Muscle layer of duodenum (tissue), 2 donors: Measurements from ENCODE around the gene FERMT1.

Experiments
- H3K27ac ChIP-seq: one replicate; pipeline ENCODE4 v1.7.0; 2013; ENCODE audit warnings: mild to moderate bottlenecking, low read length
- H3K27me3 ChIP-seq: one replicate; pipeline ENCODE4 v1.7.0; 2013; ENCODE audit warnings: low read depth, mild to moderate bottlenecking, control low read depth, low read length
- H3K36me3 ChIP-seq, 2 donors: one replicate each; pipeline ENCODE4 v1.7.0; 2013; ENCODE audit warnings: low read length in 2 of 2, control low read depth in 1 of 2, mild to moderate bottlenecking in 1 of 2; ENCODE audit not compliant: insufficient read depth in 2 of 2, control insufficient read depth in 1 of 2
- H3K4me1 ChIP-seq, 2 donors: one replicate each; pipeline ENCODE4 v1.7.0; 2013; ENCODE audit warnings: low read length in 2 of 2, mild to moderate bottlenecking in 2 of 2, control low read depth in 1 of 2, moderate library complexity in 1 of 2; ENCODE audit not compliant: insufficient read depth in 2 of 2, control insufficient read depth in 1 of 2
- H3K4me3 ChIP-seq, 2 donors: one replicate each; pipeline ENCODE4 v1.7.0; 2013; ENCODE audit warnings: low read length in 2 of 2, low read depth in 1 of 2, mild to moderate bottlenecking in 1 of 2
- H3K9me3 ChIP-seq, 2 donors: one replicate each; pipeline ENCODE4 v1.7.0; 2013; ENCODE audit warnings: low read length in 2 of 2, control low read depth in 1 of 2, mild to moderate bottlenecking in 1 of 2; ENCODE audit not compliant: control insufficient read depth in 1 of 2
- donor health status: healthy.

FERMT1 gene

GRCh38 chr20:6122873-6123648 lies at the start of gene FERMT1:
Gene FERMT1 (minus strand): TSS chr20:6123030. CDS start chr20:6119554, 3,476 bp downstream.
- Histone ChIP-seq H3K27me3 (peaks cover 4% of the 10 kb centered on the region), H3K27ac (peak within 1 kb of the TSS; percentile 75), H3K9me3 (no peaks in the 10 kb centered on the region), H3K36me3 (no peaks in the 10 kb centered on the region), H3K4me3 (peak within 1 kb of the TSS; percentile 77 to 89), H3K4me1 (peaks cover 0 to 20% of the 10 kb centered on the region in 2 donors)

DNA sequence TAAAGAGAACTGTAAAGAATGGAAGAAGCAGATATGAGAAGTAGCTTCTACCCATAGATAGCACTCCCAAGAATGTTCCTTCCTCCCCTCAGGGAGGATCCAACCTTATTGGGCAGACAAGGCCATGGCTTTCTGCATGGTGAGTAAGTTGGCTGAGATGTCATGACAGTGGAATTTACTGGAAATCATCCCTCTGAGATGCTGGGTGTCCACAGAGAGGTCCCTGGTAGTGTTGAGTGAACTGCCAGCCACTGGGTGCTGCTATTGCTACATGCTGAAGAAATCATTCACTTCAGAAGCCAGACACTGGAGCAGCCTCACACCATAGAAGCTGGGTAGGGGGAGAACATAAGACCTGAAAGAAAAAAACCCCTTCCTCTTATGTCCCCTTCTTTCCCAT lies 46.4 kb upstream of the FERMT1 start:
- H3K4me3 ChIP-seq: no peak overlapping the region
- no peaks in the 10 kb centered on the region for H3K27me3 ChIP-seq
- no peak overlapping the region for H3K27ac ChIP-seq
- peaks cover 0 to 5% of the 10 kb centered on the region in 2 donors for H3K9me3 ChIP-seq
- no peaks in the 10 kb centered on the region for H3K4me1 ChIP-seq
- no peaks in the 10 kb centered on the region for H3K36me3 ChIP-seq

DNA sequence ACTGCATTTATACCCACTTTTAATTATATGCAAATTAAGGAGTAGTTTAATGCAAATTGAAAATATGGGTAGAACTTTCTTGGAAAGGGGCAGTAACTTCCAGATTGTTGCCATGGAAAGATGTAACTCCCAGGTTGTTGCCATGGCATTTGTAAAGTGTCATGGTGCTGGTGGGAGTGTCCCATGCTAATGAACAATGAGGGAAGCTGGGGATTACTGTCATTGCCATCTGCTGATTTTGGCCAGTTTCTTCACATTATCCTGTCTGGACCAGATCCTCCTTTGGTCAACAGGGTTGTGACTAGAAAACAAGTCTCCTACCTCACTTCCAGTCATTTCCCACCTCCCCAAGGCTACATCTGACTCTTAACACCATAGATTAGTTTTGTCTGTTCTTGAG lies 45.4 kb upstream of the FERMT1 start:
- no peak overlapping the region for H3K27ac ChIP-seq
- no peak overlapping the region for H3K4me3 ChIP-seq
- no peaks in the 10 kb centered on the region for H3K27me3 ChIP-seq
- H3K9me3 ChIP-seq: peaks cover 0 to 5% of the 10 kb centered on the region in 2 donors
- no peaks in the 10 kb centered on the region for H3K4me1 ChIP-seq
- H3K36me3 ChIP-seq: no peaks in the 10 kb centered on the region

GRCh38 chr20:6165346-6165745 lies 42.5 kb upstream of the FERMT1 start:
- no peaks in the 10 kb centered on the region for H3K36me3 ChIP-seq
- H3K9me3 ChIP-seq: no peaks in the 10 kb centered on the region
- no peak overlapping the region for H3K27ac ChIP-seq
- no peaks in the 10 kb centered on the region for H3K27me3 ChIP-seq
- peaks cover 0 to 7% of the 10 kb centered on the region in 2 donors for H3K4me1 ChIP-seq
- no peak overlapping the region for H3K4me3 ChIP-seq

GRCh38 chr20:6164421-6165341 lies 41.9 kb upstream of the FERMT1 start:
- no peak overlapping the region for H3K27ac ChIP-seq
- H3K36me3 ChIP-seq: no peaks in the 10 kb centered on the region
- H3K4me3 ChIP-seq: no peak overlapping the region
- H3K27me3 ChIP-seq: no peaks in the 10 kb centered on the region
- H3K9me3 ChIP-seq: no peaks in the 10 kb centered on the region
- peaks cover 0 to 7% of the 10 kb centered on the region in 2 donors for H3K4me1 ChIP-seq

GRCh38 chr20:6160736-6161135 lies 37.9 kb upstream of the FERMT1 start:
- H3K36me3 ChIP-seq: no peaks in the 10 kb centered on the region
- peaks cover 0 to 7% of the 10 kb centered on the region in 2 donors for H3K4me1 ChIP-seq
- peaks cover 0 to 18% of the 10 kb centered on the region in 2 donors for H3K9me3 ChIP-seq
- H3K4me3 ChIP-seq: no peak overlapping the region
- no peaks in the 10 kb centered on the region for H3K27me3 ChIP-seq
- H3K27ac ChIP-seq: no peak overlapping the region

DNA sequence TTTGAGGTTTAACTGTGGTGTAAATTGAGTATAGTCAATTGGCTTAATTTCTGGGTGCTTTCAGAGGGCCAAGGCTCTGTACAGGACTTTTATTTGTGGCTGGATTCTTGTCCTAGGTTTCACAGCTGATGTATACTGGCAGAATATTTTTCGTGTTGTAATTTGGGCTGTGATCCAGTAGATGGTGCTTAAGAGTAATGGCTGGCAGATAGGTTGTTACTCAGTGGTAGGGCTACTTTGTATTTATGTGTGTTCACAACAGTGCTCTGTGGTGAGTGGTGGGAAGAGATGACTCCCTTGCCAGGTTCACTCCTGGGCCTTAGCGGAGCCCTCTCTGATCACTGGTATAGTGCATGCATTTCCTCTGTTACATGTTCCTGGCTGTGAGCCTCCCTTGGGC lies 34.5 kb upstream of the FERMT1 start:
- Histone ChIP-seq H3K27me3 (no peaks in the 10 kb centered on the region), H3K9me3 (peaks cover 0 to 18% of the 10 kb centered on the region in 2 donors), H3K4me1 (peaks cover 0 to 6% of the 10 kb centered on the region in 2 donors), H3K4me3 (no peak overlapping the region), H3K27ac (no peak overlapping the region), H3K36me3 (no peaks in the 10 kb centered on the region)

DNA sequence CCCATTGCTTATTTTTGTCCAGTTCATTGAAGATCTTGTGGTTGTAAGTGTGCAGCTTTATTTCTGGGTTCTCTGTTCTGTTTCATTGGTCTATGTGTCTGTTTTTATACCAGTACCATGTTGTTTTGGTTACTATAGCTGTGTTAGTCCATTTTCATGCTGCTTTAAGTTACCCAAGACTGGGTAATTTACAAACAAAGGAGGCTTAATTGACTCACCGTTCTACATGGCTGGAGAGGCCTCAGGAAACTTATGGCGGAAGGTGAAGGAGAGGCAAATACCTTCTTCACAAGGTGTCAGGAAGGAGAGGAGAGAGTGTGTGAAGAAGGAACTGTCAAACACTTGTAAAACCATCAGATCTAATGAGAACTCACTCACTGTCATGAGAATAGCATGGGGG lies 29.9 kb upstream of the FERMT1 start:
- Histone ChIP-seq H3K27me3 (no peaks in the 10 kb centered on the region), H3K4me3 (no peak overlapping the region), H3K36me3 (no peaks in the 10 kb centered on the region), H3K4me1 (no peaks in the 10 kb centered on the region), H3K9me3 (peaks cover 0 to 23% of the 10 kb centered on the region in 2 donors), H3K27ac (no peak overlapping the region)

- no peaks in the 10 kb centered on the region for H3K27me3 ChIP-seq
- H3K36me3 ChIP-seq: no peaks in the 10 kb centered on the region
Measured at GRCh38 chr20:6148073-6148472, 25.2 kb upstream of the FERMT1 start.

GRCh38 chr20:6142348-6142993 lies 19.6 kb upstream of the FERMT1 start:
- H3K27ac ChIP-seq: no peak overlapping the region
- H3K36me3 ChIP-seq: no peaks in the 10 kb centered on the region
- no peak overlapping the region for H3K4me3 ChIP-seq

More at GRCh38 chr20:6148073-6148472, 25.2 kb upstream of the FERMT1 start:
- no peaks in the 10 kb centered on the region for H3K4me1 ChIP-seq
- peaks cover 0 to 13% of the 10 kb centered on the region in 2 donors for H3K9me3 ChIP-seq
- no peak overlapping the region for H3K4me3 ChIP-seq
- H3K27ac ChIP-seq: no peak overlapping the region

DNA sequence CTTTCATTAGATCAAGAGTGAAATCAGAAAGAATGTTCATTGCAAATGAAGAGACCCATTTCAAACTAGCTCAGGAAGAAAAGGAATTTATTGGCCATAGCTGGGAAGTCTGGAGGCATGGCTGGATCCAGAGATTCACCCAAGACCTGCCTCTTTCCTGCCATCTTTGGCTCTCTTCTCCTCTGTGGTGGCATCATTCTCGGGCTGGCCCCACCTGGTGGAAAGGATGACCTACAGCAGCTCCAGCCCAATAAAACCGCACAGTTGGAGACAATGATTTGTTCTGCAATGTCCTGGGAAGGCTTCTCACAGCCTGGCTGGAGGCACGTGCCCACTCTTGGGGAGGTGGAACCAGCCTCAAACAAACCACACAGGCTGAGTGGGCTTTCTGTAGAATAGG lies 18.1 kb upstream of the FERMT1 start:
- Histone ChIP-seq H3K4me1 (no peaks in the 10 kb centered on the region), H3K27ac (no peak overlapping the region), H3K4me3 (no peak overlapping the region), H3K27me3 (no peaks in the 10 kb centered on the region), H3K36me3 (no peaks in the 10 kb centered on the region), H3K9me3 (peaks cover 0 to 6% of the 10 kb centered on the region in 2 donors)

More at GRCh38 chr20:6142348-6142993, 19.6 kb upstream of the FERMT1 start:
- H3K27me3 ChIP-seq: no peaks in the 10 kb centered on the region
- H3K4me1 ChIP-seq: no peaks in the 10 kb centered on the region
- peaks cover 0 to 8% of the 10 kb centered on the region in 2 donors for H3K9me3 ChIP-seq
